Activated CD8-positive, alpha-beta memory T cell treated with anti-CD3 and anti-CD28 coated beads, Interleukin-2, amount 50 U/mL, for 4 hours (primary cell): Measurements from ENCODE around the gene BBS9.
"Not testable (repeated sequence)": the region's sequence is repeated elsewhere in the genome, so short reads cannot be mapped to it uniquely, and the experiment has no call there.

Source experiments
- DNase-seq: peaks from one replicate; pipeline ENCODE4 v3.0.0-alpha.2; 2020

The BBS9 gene

DNA sequence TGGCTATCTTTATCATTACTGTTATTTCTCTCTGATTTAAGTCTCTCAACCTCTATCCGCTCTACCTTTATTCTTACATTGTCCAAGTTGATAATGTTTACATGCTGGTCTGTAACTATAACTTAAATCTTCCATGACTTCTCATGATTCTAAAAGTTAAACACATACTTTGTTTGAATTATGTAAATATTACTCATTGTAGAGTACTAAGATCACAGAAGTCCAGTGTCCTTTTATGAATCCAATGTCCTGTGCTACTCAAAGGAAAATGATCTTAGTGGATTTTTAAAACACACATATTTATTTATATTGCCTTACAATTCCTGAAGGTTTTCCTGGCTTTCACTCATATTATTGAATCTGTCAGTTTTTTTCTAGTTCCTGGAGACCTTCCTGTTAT is 70.9 kb downstream of the BBS9 start:
- DNase-seq: no peak

DNA sequence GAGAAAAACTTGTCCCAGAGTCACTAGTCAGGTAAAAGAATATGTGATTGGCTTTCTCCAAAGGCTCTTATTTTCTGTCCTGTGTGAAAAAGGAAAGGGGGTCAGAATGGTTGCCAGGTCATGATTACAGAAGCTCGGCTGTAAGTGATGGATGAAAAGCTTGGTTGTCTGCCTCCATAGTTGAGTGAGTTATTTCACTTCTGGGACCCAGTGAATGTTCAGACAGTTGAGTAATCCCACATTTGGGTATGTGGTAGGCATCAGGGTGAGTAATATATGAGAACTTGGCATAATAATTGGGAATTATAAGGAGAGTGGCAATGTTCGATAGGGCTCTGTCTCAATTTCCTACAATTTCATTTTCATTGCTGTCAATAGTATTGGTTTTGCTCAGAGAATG is 72.5 kb downstream of the BBS9 start:
- DNase-seq: no peak

DNA sequence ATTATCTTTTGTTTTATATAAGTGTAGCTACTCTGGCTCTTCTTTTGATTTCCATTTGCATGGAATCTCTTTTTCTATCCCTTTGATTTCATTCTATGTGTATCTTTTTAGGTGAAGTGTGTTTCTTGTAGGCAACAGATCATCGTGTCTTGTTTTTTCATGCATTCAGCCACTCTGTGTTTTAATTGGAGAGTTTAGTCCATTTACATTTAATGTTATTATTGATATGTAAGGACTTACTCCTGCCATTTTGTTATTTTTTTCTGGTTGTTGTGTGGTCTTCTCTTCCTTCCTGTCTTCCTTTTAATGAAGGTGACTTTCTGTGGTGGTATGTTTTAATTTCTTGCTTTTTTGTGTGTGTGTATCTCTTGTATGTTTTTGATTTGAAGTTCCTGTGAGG is 81.6 kb downstream of the BBS9 start:
- DNase-seq: no peak

DNA sequence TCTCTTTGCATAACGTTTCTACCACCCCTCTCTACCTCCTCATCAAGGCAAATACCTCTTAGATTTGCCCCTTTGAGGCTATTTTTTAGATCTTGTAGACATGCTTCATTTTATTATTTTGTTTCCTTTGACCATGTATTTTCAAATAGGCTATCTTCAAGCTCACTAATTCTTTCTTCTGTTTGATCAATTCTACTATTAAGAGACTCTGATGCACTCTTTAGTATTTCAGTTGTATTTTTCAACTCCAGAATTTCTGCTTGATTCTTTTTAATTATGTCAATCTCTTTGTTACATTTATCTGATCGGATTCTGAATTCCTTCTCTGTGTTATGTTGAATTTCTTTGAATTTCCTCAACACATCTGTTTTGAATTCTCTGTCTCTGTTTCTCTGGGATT is 82.8 kb downstream of the BBS9 start:
- DNase-seq: no peak

DNA sequence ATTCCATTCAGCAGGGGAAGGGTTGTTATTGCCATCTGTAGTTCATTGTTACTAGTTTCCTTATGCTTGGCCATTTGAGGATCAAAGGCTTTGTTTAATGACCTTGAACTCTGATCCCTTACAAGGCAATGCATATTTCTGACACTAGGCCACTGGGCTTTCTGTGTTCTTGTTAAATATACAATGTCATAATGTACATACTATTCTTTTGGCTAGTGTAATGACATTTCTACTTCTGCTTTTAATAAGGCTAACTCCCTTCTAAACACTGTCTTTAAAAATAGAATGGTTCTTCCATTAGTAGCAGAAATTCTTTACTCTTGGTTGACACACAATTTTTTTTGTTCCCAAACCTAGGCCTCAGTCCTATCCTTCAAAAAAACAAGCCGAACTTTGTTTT is 86.6 kb downstream of the BBS9 start:
- no peak for DNase-seq

GRCh38 chr7:33217595-33217994 is 88.2 kb downstream of the BBS9 start:
- DNase-seq: no peak

DNA sequence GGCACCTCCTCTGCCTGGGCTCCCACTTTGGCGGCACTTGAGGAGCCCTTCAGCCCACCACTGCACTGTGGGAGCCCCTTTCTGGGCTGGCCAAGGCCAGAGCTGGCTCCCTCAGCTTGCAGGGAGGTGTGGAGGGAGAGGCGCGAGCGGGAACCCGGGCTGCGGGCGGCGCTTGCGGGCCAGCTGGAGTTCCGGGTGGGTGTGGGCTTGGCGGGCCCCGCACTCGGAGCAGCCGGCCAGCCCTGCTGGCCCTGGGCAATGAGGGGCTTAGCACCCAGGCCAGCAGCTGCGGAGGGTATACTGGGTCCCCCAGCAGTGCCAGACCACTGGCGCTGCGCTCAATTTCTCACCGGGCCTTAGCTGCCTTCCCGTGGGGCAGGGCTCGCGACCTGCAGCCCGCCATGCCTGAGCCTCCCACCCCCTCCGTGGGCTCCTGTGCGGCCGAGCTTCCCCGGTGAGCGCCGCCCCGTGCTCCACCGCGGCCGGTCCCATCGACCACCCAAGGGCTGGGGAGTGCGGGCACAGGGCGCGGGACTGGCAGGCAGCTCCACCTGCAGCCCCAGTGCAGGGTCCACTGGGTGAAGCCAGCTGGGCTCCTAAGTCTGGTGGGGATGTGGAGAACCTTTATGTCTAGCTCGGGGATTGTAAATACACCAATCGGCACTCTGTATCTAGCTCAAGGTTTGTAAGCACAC is 89.6 kb downstream of the BBS9 start:
- not testable (repeated sequence) for DNase-seq

- no peak for DNase-seq
Observed at GRCh38 chr7:33220231-33220630, 90.9 kb downstream of the BBS9 start.

DNA sequence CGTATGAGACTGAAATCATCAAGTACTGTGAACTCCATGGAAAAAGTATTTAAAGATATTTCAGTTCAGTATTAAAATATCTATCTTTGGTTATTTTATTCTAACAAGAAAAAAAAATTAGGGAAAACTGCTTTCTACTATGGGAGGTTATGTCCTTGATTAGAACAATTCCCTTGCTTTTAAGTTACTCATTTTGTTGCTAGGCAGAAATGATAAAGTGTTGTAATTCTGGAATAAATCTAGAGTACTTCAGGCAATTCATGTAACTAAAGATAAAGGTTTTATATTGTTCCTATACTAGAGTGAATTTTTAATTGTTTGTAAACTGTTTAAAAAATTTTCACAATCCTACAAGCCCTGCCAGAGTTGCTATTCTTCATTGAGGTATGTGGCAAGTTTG is 92.0 kb downstream of the BBS9 start:
- DNase-seq: no peak

DNA sequence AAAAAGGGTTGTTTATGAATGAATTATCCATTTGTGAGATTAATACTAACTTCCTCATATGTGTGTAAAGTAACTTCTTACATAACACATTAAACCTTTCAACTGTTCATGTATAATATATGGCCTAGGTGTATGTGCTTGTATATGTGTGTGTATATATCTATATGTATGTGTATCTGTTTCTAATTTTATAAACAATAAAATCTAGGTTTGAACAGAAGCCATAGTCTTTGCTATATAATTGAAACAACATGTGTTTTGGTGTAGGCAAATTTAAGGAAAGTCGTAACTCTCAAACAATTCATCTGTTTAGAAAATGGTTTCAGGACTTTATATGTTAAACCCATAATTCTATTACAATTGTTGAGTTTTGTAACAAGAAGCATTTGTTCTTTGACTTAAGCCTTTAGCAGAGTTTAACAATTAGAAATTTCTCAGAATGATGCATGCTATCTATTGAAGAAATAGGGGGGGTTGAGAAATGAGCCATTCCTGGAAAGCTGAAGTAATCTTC is 103.3 kb downstream of the BBS9 start:
- no peak for DNase-seq

- DNase-seq: no peak
Observed at GRCh38 chr7:33233659-33234058, 104.3 kb downstream of the BBS9 start.

- no peak for DNase-seq
Observed at GRCh38 chr7:33237036-33237435, 107.7 kb downstream of the BBS9 start.

DNA sequence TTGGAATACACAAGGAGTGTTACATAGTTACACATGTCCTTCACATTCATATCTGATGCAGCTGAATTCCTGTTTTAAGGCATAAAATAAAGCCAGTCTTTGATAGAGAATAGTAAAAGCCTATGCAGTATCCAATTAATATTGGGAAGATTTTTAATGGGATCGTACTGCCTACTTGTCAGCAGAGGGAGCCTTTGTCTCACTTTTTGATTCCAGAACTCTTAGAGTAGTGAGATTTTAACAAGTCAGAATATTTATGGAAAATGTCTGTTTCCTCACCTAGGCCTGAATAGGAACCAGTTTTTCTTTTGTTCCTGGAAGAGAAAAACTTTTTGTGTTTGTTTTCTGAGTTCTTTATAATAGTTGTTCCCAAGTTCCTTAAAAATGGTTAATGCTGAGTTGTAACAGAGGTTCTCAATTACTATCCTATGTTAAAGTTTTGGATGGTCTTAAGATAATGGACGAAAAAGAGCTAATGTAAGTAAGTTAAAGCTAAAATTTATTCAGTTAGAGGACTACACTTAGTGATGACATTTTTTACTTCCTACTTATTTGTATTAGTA is 114.0 kb downstream of the BBS9 start:
- DNase-seq: no peak

DNA sequence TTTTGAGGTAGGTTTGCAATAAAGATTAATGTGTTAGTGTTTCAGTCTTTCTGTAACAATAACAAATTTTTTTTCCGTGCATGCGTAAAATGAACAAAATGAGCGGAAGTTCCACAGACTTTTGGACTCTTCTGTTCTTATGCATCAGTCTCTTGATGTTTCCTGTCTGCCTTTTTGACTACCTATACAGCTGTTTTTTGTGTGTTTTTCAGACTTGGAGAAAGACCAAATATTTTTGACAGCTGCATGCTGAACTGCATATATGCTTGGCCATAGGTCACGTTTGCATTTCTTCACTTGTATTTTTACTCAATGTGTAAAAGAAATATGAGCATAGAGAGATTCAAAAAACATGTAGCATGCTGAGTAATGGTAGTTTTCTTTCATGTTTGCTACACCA is 119.3 kb downstream of the BBS9 start:
- DNase-seq: no peak

DNA sequence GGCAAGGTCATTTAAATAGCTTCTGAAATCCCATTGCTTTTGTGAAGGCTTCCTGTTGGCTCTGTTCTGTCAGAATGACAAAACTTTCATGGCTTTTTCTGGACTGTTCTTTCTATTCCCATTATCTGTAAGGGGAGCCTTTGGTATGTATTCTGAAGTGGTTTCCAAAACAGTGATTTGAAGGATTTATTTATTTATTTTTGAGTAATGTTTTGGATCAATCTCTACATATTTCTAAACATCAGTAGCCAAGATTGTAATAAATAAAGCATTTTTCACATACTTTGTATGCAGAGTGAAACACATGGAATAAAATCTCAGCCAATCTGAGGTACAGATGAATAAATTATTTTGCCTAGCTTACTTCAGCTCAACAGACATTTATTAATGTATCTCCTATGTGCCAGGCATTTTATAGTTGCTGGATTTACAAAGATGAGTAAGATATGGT is 121.1 kb downstream of the BBS9 start:
- DNase-seq: no peak

- no peak for DNase-seq
Observed at GRCh38 chr7:33251301-33251700, 121.9 kb downstream of the BBS9 start.

DNA sequence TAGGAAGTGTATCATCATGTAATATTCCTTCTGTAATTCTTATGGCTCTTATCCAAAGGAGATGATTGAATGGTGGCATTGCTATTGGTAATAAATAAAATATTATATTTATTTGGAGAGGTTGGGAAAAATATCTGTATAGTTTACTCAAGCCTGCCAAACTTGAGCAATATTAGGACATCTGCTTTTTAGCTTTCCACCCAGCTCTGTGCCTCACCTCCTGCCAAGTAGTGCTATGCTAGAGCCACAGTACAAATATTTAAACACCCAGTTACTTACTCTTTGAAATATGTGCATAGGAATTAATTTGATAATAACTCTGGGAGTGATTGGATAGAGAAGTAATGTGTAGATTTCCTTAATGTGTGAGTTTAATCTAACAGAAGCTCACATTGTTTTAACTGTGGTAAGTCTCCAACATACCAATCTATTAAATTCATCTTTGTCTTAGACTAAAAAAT is 129.2 kb downstream of the BBS9 start:
- DNase-seq: no peak

- DNase-seq: no peak
Observed at GRCh38 chr7:33261585-33261984, 132.2 kb downstream of the BBS9 start.

GRCh38 chr7:33262476-33262875 is 133.1 kb downstream of the BBS9 start:
- no peak for DNase-seq

DNA sequence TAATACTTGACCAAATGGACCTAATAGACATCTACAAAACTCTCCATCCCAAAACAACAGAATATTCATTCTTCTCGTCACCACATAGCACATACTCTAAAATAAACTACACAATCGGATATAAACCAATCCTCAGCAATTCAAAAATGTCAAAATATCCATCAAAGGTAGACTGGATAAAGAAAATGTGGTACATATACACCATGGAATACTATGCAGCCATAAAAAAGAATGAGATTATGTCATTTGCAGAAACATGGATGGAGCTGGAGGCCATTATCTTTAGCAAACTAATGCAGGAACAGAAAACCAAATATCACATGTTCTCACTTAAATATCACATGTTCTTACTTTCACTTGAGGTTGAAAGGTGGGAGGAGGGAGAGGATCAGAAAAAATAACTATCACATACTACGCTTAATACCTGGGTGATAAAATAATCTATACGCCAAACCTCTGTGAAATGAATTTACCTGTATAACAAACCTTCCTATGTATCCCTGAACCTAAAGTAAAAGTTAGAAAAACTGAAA is 142.5 kb downstream of the BBS9 start:
- DNase-seq: not testable (repeated sequence)

- DNase-seq: no peak
Observed at GRCh38 chr7:33273356-33273755, 144.0 kb downstream of the BBS9 start.

GRCh38 chr7:33276325-33276724 is 147.0 kb downstream of the BBS9 start:
- no peak for DNase-seq

DNA sequence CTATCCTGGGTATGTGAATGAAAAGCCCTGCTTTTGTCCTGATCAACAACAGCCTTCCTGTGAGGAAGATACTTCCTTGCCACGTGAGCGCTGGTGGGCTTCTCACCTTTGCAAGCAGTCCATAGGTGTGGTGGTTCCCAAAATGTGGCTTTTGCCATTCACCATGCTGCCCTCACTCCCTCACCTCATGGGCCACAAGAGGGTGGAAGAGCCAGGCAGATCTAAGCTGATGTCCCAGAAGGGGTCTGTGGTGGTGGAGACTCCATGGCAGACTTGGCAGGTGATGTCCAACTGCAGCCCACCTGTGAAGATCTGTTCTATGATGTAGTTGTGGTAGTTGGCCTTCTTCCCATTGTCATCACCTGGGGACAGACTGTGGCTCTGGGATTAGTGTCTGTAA is 147.4 kb downstream of the BBS9 start:
- no peak for DNase-seq

GRCh38 chr7:33278095-33278494 is 148.7 kb downstream of the BBS9 start:
- no peak for DNase-seq

DNA sequence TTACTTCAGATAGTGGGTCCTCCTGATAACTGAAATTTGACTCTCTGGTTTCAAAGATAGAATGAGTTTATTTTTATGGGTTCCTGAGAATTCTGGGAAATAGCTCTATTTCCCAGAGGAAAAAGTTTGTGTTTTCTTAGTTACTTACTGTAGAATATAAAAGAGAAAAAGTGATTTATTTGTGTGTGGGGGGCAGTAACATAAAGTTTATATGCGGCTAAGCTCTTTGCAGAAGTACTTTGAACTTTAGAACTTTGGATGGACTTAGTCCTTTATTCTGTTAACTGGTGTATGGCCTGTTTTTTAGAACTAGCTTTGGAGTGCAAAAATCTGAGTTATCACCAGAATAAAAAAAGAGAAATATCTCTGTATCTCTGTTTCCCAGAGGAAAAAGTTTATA is 157.1 kb downstream of the BBS9 start:
- no peak for DNase-seq
